Ovary (tissue), 9 donors: ENCODE data around the gene TRAF3IP3. TPM values are rescaled to one million over a fixed set of nuclear protein-coding genes. Genes with fewer than 3 reads are reported as not detected.

Experiments
- DNase-seq, 5 donors: peaks; one replicate each; pipeline ENCODE4 v3.0.0-alpha.2; 2019 to 2020
- H3K27ac ChIP-seq, 2 donors: fragments of 200-600 bp; one replicate each; pipeline versions ENCODE4 v1.5.1 to v1.8.0; 2019 to 2022
- H3K27me3 ChIP-seq: fragments of 200-600 bp; one replicate; pipeline ENCODE4 v1.8.0; 2022
- H3K36me3 ChIP-seq: fragments of 200-600 bp; sonication (generic); one replicate; pipeline ENCODE4 v1.5.1; 2019
- H3K4me1 ChIP-seq: one replicate; pipeline ENCODE4 v1.8.1; 2013; ENCODE audit warnings: mild to moderate bottlenecking, moderate library complexity; ENCODE audit not compliant: insufficient read depth
- H3K4me3 ChIP-seq: fragments of 200-600 bp; sonication (generic); one replicate; pipeline ENCODE4 v1.5.1; 2017
- H3K9me3 ChIP-seq, 2 donors: fragments of 200-600 bp in 1 of 2; sonication (generic) in 1 of 2; one replicate each; pipeline versions ENCODE4 v1.5.1 to v1.8.1; 2013 to 2019; ENCODE audit warnings: mild to moderate bottlenecking in 1 of 2, moderate library complexity in 1 of 2
- EP300 ChIP-seq: sonication (generic); formaldehyde crosslinking; IDR thresholded peaks from one replicate; pipeline ENCODE4 v1.6.1; 2017; ENCODE audit warnings: antibody characterized with exemption
- POLR2A ChIP-seq: fragments of 450-650 bp; IDR thresholded peaks from one replicate; pipeline ENCODE4 v1.6.1; 2017; ENCODE audit warnings: antibody characterized with exemption, mild to moderate bottlenecking, moderate library complexity
- WGBS, 3 donors: extraction: QIAGEN DNeasy Blood & Tissue Kit in 1 of 3; methylation state at CpG; one replicate each; pipeline versions ENCODE4 v1.1.5 to v1.1.7; 2013 to 2017; 5-methylcytosine and 5-hydroxymethylcytosine counted together
- intact Hi-C, 4 donors: fragments of 100-400 bp; cut with DNase I; formaldehyde crosslinking; loops; one replicate each; pipeline versions ENCODE4 v1.11.0 to v1.15.1; 2022 to 2023
- polyA plus RNA-seq, 2 donors: library from polyadenylated mRNA; stranded (reverse); fragments of 200-250 nt in 1 of 2; fragments of 350-450 nt in 1 of 2; fragmentation: Illumina TruSeq in 1 of 2; extraction: RNeasy Lipid Tissue Mini Kit (QIAGEN cat#74804) in 1 of 2; gene quantifications; one replicate each; pipeline ENCODE4 v1.2.3, GENCODE V29; 2013 to 2014
- total RNA-seq, 7 donors: library from RNA; depleted of rRNA in 2 of 7; stranded (reverse); fragments of >200 nt in 2 of 7; fragmentation: NEBNext Ultra II Directional in 3 of 7; extraction: Animal tissue kit (Norgen Biotek cat#: 25700) in 3 of 7; gene quantifications; one replicate each; pipeline versions ENCODE4 v1.1.0 to v1.2.4, GENCODE V29; 2016 to 2023
- TF ChIP-seq, protein P1 (sequence below), 3 donors: fragments of 450-650 bp in 2 of 3; fragments of 200-600 bp in 1 of 3; IDR thresholded peaks; one replicate each; pipeline versions ENCODE4 v1.5.1 to v1.8.0; 2016 to 2022; ENCODE audit warnings: antibody characterized with exemption in 3 of 3, mild to moderate bottlenecking in 1 of 3
- donor health status: DM: no; HTN: no; CAD: no; lungs with moderate emphysema.
- donor health status: DM: no; HTN: no; CAD: no.
- donor health status: Bipolar disorder and iron deficiency.
- donor health status: DM: yes; HTN: yes; CAD: no.
- donor health status: DM: no; HTN: no; CAD: no.
- donor health status: DM: yes; HTN: yes; CAD: no.

The TRAF3IP3 gene
- total and polyA plus RNA-seq, 9 donors = 0.34 to 5.6 (median 1.4) TPM

DNA sequence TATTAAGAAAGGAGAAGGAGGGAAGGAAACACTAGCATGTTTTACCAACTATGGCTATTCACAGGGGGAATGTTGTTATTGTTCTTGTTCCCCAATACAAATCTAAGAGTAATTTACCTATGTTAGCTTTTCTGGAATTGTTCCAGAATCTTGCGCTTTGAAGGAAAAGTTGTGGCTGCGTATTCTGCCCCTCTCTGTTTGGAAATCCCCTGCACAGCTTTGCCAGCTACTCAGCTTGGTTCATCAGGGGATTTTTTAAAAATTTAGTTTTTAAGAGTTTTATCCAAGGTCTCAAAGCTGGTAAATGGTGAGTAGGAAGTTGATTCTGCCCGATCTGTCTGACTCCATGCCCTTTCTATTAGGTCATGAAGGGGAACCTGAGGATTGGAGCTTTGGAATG, 59.6 kb downstream of the TRAF3IP3 start:
- 70 to 86% (median 81%) methylated on average over 3 of the region's 3 CpGs for WGBS, 3 donors
- H3K4me3 ChIP-seq = no peak overlapping the region
- H3K27ac ChIP-seq = no peak overlapping the region
- TF ChIP-seq POLR2A = no peak
- no peak for TF ChIP-seq EP300
- TF ChIP-seq, protein P1, sequence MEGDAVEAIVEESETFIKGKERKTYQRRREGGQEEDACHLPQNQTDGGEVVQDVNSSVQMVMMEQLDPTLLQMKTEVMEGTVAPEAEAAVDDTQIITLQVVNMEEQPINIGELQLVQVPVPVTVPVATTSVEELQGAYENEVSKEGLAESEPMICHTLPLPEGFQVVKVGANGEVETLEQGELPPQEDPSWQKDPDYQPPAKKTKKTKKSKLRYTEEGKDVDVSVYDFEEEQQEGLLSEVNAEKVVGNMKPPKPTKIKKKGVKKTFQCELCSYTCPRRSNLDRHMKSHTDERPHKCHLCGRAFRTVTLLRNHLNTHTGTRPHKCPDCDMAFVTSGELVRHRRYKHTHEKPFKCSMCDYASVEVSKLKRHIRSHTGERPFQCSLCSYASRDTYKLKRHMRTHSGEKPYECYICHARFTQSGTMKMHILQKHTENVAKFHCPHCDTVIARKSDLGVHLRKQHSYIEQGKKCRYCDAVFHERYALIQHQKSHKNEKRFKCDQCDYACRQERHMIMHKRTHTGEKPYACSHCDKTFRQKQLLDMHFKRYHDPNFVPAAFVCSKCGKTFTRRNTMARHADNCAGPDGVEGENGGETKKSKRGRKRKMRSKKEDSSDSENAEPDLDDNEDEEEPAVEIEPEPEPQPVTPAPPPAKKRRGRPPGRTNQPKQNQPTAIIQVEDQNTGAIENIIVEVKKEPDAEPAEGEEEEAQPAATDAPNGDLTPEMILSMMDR (IDR thresholded peaks at IDR 0.05) = no peak
- DNase-seq = no peak
- intact Hi-C loops = no loop called here
- H3K9me3 ChIP-seq = no peaks in the 10 kb centered on the region
- H3K4me1 ChIP-seq = no peaks in the 10 kb centered on the region
- no peaks in the 10 kb centered on the region for H3K27me3 ChIP-seq
- no peaks in the 10 kb centered on the region for H3K36me3 ChIP-seq

DNA sequence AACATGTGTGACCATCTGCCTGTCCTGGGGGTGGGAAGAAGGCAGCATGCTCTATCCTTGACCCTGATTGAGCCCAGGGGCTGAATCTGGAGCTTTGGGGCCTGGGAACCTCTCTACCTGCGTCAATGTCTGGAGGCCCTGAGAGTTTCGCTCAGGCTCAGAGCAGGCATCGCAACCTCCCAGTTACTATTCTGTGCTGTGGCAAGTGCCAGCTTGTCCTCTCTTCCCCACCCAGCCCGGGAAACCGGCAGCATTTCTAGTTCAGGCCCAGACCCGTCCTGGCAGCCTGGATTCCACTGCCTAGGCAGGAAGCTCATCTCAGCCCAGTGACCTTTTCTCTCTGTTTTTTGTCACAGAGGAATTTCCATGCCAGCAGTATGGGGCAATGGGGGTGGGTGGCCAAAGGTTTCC, 60.1 kb downstream of the TRAF3IP3 start:
- Histone ChIP-seq H3K27me3 (no peaks in the 10 kb centered on the region), H3K4me3 (no peak overlapping the region), H3K36me3 (no peaks in the 10 kb centered on the region), H3K4me1 (no peaks in the 10 kb centered on the region), H3K27ac (no peak overlapping the region), H3K9me3 (no peaks in the 10 kb centered on the region)
- intact Hi-C loops = no loop called here
- no peak for DNase-seq
- TF ChIP-seq EP300 (no peak), POLR2A (no peak)
- 68 to 71% (median 70%) methylated on average over 6 of the region's 6 CpGs for WGBS, 3 donors

DNA sequence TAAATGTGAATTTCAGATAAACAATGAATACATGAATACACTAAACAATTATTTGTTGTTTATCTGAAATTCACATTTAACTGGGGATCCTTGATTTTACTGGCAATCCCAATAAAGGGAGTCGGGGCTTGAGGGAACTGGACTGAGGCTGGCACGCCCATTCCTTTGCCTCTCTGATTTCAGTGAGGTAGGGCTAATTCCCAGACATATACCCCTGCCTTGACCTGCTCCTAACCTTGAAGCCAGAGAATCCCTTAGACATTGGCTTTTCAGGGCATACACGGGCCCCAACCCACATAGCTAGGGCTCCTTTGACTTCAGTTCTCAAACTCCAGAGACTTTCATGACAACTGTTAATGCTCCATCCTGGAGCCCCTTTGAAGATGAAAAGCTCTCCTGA, 61.1 kb downstream of the TRAF3IP3 start:
- Histone ChIP-seq H3K36me3 (no peaks in the 10 kb centered on the region), H3K27ac (no peak overlapping the region), H3K4me3 (no peak overlapping the region), H3K27me3 (no peaks in the 10 kb centered on the region), H3K9me3 (no peaks in the 10 kb centered on the region), H3K4me1 (no peaks in the 10 kb centered on the region)
- no peak for DNase-seq
- no peak for TF ChIP-seq EP300
- no peak for TF ChIP-seq POLR2A
- TF ChIP-seq, protein P1 (IDR thresholded peaks at IDR 0.05) = no peak
- intact Hi-C loops = no loop called here
- WGBS, 3 donors = 55 to 73% (median 65%) methylated on average over 3 of the region's 3 CpGs

DNA sequence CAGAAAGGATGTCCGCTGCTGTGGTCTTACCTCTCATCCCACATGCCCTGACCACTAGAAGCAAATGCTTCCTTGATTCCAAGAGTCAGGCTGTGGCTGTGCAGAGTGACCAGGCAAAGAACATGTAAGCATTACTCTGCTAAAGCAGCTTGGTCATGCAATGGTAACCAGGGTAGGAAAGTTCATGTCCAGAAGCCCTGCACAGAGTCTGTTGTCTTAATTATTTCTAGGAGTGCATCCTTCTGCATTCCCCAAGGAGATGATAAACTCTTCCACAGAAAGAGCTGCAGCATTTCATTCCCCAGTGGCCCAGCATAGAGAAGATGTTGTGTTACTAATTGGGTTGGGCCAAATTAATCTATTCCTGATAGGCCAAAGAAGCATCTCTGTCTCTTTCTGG, 61.8 kb downstream of the TRAF3IP3 start:
- intact Hi-C loops = no loop called here
- DNase-seq = no peak
- H3K4me1 ChIP-seq = no peaks in the 10 kb centered on the region
- no peaks in the 10 kb centered on the region for H3K36me3 ChIP-seq
- TF ChIP-seq, protein P1 (IDR thresholded peaks at IDR 0.05) = no peak
- TF ChIP-seq EP300 = no peak
- no peak for TF ChIP-seq POLR2A
- H3K9me3 ChIP-seq = no peaks in the 10 kb centered on the region
- H3K4me3 ChIP-seq = no peak overlapping the region
- WGBS, 3 donors = 88 to 95% (median 89%) methylated on average over 1 of the region's 1 CpG
- H3K27ac ChIP-seq = no peak overlapping the region
- H3K27me3 ChIP-seq = no peaks in the 10 kb centered on the region

DNA sequence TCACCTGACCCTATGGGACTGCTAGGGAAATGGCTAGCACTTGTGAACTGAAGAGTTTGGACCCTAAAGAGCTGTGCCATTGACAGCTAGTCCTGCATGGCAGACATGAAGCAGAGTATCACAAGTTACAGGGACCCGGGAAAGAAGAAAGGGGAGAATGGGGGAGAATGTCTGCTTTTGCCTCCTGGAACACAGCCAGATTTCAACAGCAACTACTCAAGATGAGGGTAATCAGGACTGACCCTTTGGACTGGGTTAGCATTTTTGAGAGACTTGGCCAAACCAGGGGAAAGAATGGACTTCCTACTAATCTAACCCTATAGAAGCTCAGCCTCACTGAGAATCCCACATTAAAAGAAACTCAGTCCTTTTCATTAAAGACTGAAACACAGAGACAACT, 63.2 kb downstream of the TRAF3IP3 start:
- WGBS, 3 donors = 52 to 60% (median 59%) methylated on average over 1 of the region's 1 CpG
- no peak for DNase-seq
- intact Hi-C loops = no loop called here
- H3K4me1 ChIP-seq = no peaks in the 10 kb centered on the region
- TF ChIP-seq EP300 = no peak
- TF ChIP-seq, protein P1 (IDR thresholded peaks at IDR 0.05) = no peak
- no peak for TF ChIP-seq POLR2A
- no peaks in the 10 kb centered on the region for H3K36me3 ChIP-seq
- no peaks in the 10 kb centered on the region for H3K9me3 ChIP-seq
- no peak overlapping the region for H3K27ac ChIP-seq
- no peaks in the 10 kb centered on the region for H3K27me3 ChIP-seq
- no peak overlapping the region for H3K4me3 ChIP-seq
